ENCODE data around the gene ROBO3. TPM values are rescaled to one million over a fixed set of nuclear protein-coding genes. Genes with fewer than 3 reads are reported as not detected.

The ROBO3 gene
- total RNA-seq, 1 experiment from 2014 or later, result 6.2 TPM

GRCh38 chr11:124861670-124862069 is 3.6 kb upstream of the ROBO3 start:
- H3K9me3 ChIP-seq, result no peaks in the 10 kb centered on the region
- no peak for TF ChIP-seq CTCF (IDR thresholded peaks at IDR 0.05; ENCODE audit: insufficient read depth in 1 of 2, low read depth in 1 of 2, low read length in 1 of 2, severe bottlenecking in 1 of 2, unreplicated experiment in 1 of 2)
- no peak overlapping the region for H3K27ac Mint-ChIP-seq (ENCODE audit: unreplicated experiment)
- ChIA-PET POLR2A (no interaction called here), CTCF (interaction anchor here (1.4 kb wide), 1 partner anchor 15 kb away, joined by 4 read pairs; no protein-coding TSS in a partner anchor)
- peaks cover 7% of the 10 kb centered on the region for H3K4me1 Mint-ChIP-seq (ENCODE audit: low read depth, unreplicated experiment)
- BruUV-seq (replicated peaks), result no TSS peak
- intact Hi-C loops (cut with micrococcal nuclease; ENCODE audit: unreplicated experiment), result no loop called here
- no peak overlapping the region for H3K4me3 ChIP-seq (ENCODE audit: low read depth, low read length)
- peaks cover 12% of the 10 kb centered on the region for H3K27me3 ChIP-seq (replicated peaks; ENCODE audit: control insufficient read depth, insufficient read depth, low read length)
- H3K36me3 ChIP-seq (ENCODE audit: control insufficient read depth, insufficient read depth, low read length), result no peaks in the 10 kb centered on the region
- no peak overlapping the region for H3K4me3 Mint-ChIP-seq (ENCODE audit: unreplicated experiment)
- DNase-seq, result peak in 1 of 2 experiments; percentile 25
- no peaks in the 10 kb centered on the region for H3K36me3 Mint-ChIP-seq (ENCODE audit: insufficient read depth, unreplicated experiment)
- peaks cover 29% of the 10 kb centered on the region for H3K27me3 Mint-ChIP-seq (ENCODE audit: insufficient read depth, unreplicated experiment)
- H3K9me3 Mint-ChIP-seq (ENCODE audit: unreplicated experiment), result no peaks in the 10 kb centered on the region
- H3K4me1 ChIP-seq, result peaks cover 22% of the 10 kb centered on the region

- Histone ChIP-seq H3K4me3 (ENCODE audit: low read depth, low read length) (0 out of 2 replicates have a peak overlapping the region, but pooled peaks have one; percentile 1), H3K4me1 (peaks cover 22% of the 10 kb centered on the region), H3K27me3 (replicated peaks; ENCODE audit: control insufficient read depth, insufficient read depth, low read length) (peaks cover 16% of the 10 kb centered on the region), H3K9me3 (no peaks in the 10 kb centered on the region), H3K36me3 (ENCODE audit: control insufficient read depth, insufficient read depth, low read length) (no peaks in the 10 kb centered on the region)
- peak in 1 of 2 experiments; percentile 50 for DNase-seq
- no peaks in the 10 kb centered on the region for H3K36me3 Mint-ChIP-seq (ENCODE audit: insufficient read depth, unreplicated experiment)
- POLR2A ChIA-PET, result no interaction called here
- CTCF ChIA-PET, result interaction anchor here (0.6 to 1.1 kb wide), 3 partner anchors 34 to 1407 kb away, joined by 3 to 4 read pairs (median 4); partner anchors contain the start of gene ROBO4
- no peaks in the 10 kb centered on the region for H3K9me3 Mint-ChIP-seq (ENCODE audit: unreplicated experiment)
- TF ChIP-seq CTCF (IDR thresholded peaks at IDR 0.05; ENCODE audit: insufficient read depth in 1 of 2, low read depth in 1 of 2, low read length in 1 of 2, severe bottlenecking in 1 of 2, unreplicated experiment in 1 of 2), result no peak
- H3K4me1 Mint-ChIP-seq (ENCODE audit: low read depth, unreplicated experiment), result peaks cover 7% of the 10 kb centered on the region
- peaks cover 37% of the 10 kb centered on the region for H3K27me3 Mint-ChIP-seq (ENCODE audit: insufficient read depth, unreplicated experiment)
- H3K27ac Mint-ChIP-seq (ENCODE audit: unreplicated experiment), result no peak overlapping the region
- H3K4me3 Mint-ChIP-seq (ENCODE audit: unreplicated experiment), result peak overlapping the region; percentile 29
- intact Hi-C loops (cut with micrococcal nuclease; ENCODE audit: unreplicated experiment), result no loop called here
- BruUV-seq (replicated peaks), result no TSS peak
These were observed 2.0 kb upstream of the ROBO3 start for GRCh38 chr11:124863137-124863825.

GRCh38 chr11:124863826-124864165 is 1.4 kb upstream of the ROBO3 start:
- ChIA-PET CTCF (interaction anchor here (0.6 kb wide), 2 partner anchors 34 to 1406 kb away, joined by 3 to 4 read pairs; partner anchors contain the start of gene ROBO4), POLR2A (no interaction called here)
- no peak for TF ChIP-seq CTCF (IDR thresholded peaks at IDR 0.05; ENCODE audit: insufficient read depth in 1 of 2, low read depth in 1 of 2, low read length in 1 of 2, severe bottlenecking in 1 of 2, unreplicated experiment in 1 of 2)
- H3K4me1 Mint-ChIP-seq (ENCODE audit: low read depth, unreplicated experiment), result peaks cover 7% of the 10 kb centered on the region
- H3K27ac Mint-ChIP-seq (ENCODE audit: unreplicated experiment), result no peak overlapping the region
- DNase-seq, result peak; percentile 38 to 51
- BruUV-seq (replicated peaks), result no TSS peak
- H3K4me3 Mint-ChIP-seq (ENCODE audit: unreplicated experiment), result peak overlapping the region; percentile 29
- intact Hi-C loops (cut with micrococcal nuclease; ENCODE audit: unreplicated experiment), result no loop called here
- Histone ChIP-seq H3K4me3 (ENCODE audit: low read depth, low read length) (no peak overlapping the region), H3K27me3 (replicated peaks; ENCODE audit: control insufficient read depth, insufficient read depth, low read length) (peaks cover 16% of the 10 kb centered on the region), H3K4me1 (peaks cover 22% of the 10 kb centered on the region), H3K36me3 (ENCODE audit: control insufficient read depth, insufficient read depth, low read length) (no peaks in the 10 kb centered on the region), H3K9me3 (no peaks in the 10 kb centered on the region)
- H3K9me3 Mint-ChIP-seq (ENCODE audit: unreplicated experiment), result no peaks in the 10 kb centered on the region
- no peaks in the 10 kb centered on the region for H3K36me3 Mint-ChIP-seq (ENCODE audit: insufficient read depth, unreplicated experiment)
- H3K27me3 Mint-ChIP-seq (ENCODE audit: insufficient read depth, unreplicated experiment), result peaks cover 37% of the 10 kb centered on the region
